SU-DHL-6 (cell line): Measurements from ENCODE around the gene ASTE1.
"Not testable (repeated sequence)": the region's sequence is repeated elsewhere in the genome, so short reads cannot be mapped to it uniquely, and the experiment has no call there.

Source experiments
- H2AFZ ChIP-seq: fragments of 200-600 bp; sonication (generic); 2 replicates; pipeline ENCODE4 v1.6.1; 2014; ENCODE audit warnings: low read depth, mild to moderate bottlenecking, moderate library complexity, mixed read lengths, antibody characterized with exemption, low read length; ENCODE audit not compliant: severe bottlenecking
- H3F3A ChIP-seq: fragments of 200-600 bp; shearing (Covaris generic); 2 replicates; pipeline ENCODE4 v1.6.0; 2016; ENCODE audit warnings: antibody characterized with exemption, mild to moderate bottlenecking; ENCODE audit not compliant: insufficient read depth
- H3K27ac ChIP-seq: fragments of 200-600 bp; sonication (generic); 2 replicates; pipeline ENCODE4 v1.5.1; 2016; ENCODE audit warnings: low read depth, mild to moderate bottlenecking, low read length, moderate library complexity, mixed read lengths
- H3K27me3 ChIP-seq: fragments of 200-600 bp; sonication (generic), shearing (Covaris generic); 2 replicates; pipeline ENCODE4 v1.6.0; 2014; ENCODE audit warnings: mild to moderate bottlenecking, low read length
- H3K36me3 ChIP-seq: fragments of 200-600 bp; sonication (generic); 2 replicates; pipeline ENCODE4 v1.6.1; 2014; ENCODE audit warnings: mild to moderate bottlenecking, low read length, mixed read lengths
- H3K4me2 ChIP-seq: fragments of 300-600, 200-600 bp; shearing (Covaris generic), sonication (generic); 2 replicates; pipeline ENCODE4 v1.6.0; 2014; ENCODE audit warnings: low read length, low read depth, mild to moderate bottlenecking; ENCODE audit not compliant: poor library complexity, severe bottlenecking
- H3K4me3 ChIP-seq: fragments of 200-600 bp; sonication (generic); 2 replicates; pipeline ENCODE4 v1.5.1; 2014; ENCODE audit warnings: antibody characterized with exemption, low read length, mild to moderate bottlenecking, mixed read lengths; ENCODE audit not compliant: insufficient read depth, poor library complexity, severe bottlenecking
- H3K79me2 ChIP-seq: fragments of 200-600 bp; sonication (generic); 2 replicates; pipeline ENCODE4 v1.6.1; 2014; ENCODE audit warnings: mild to moderate bottlenecking, low read length, moderate library complexity; ENCODE audit not compliant: insufficient read depth
- H3K9ac ChIP-seq: fragments of 200-600 bp; sonication (generic); 2 replicates; pipeline ENCODE4 v1.7.0; 2014; ENCODE audit warnings: mild to moderate bottlenecking, low read length
- H3K9me2 ChIP-seq: fragments of 200-600 bp; sonication (generic); replicated peaks from 2 replicates; pipeline ENCODE4 v1.6.1; 2014; ENCODE audit warnings: low read length; ENCODE audit not compliant: insufficient read depth
- H3K9me3 ChIP-seq: fragments of 200-600 bp; sonication (generic); 2 replicates; pipeline ENCODE4 v1.6.1; 2014; ENCODE audit warnings: low read length, mixed read lengths; ENCODE audit not compliant: insufficient read depth
- H4K20me1 ChIP-seq: fragments of 200-600 bp; sonication (generic); 2 replicates; pipeline ENCODE4 v1.6.1; 2014; ENCODE audit warnings: low read depth, mild to moderate bottlenecking, antibody characterized with exemption, low read length, moderate library complexity, mixed read lengths
- CTCF ChIP-seq: fragments of 200-600 bp; sonication (generic); IDR thresholded peaks from one replicate; pipeline ENCODE4 v1.5.1; 2017; ENCODE audit warnings: antibody characterized with exemption, mild to moderate bottlenecking, low read length, moderate library complexity; ENCODE audit not compliant: insufficient read depth, poor library complexity, severe bottlenecking
- EZH2phosphoT487 ChIP-seq: fragments of 200-600 bp; sonication (generic), shearing (Covaris generic); conservative IDR thresholded peaks from 2 replicates; pipeline ENCODE4 v1.6.1; 2018; ENCODE audit warnings: mild to moderate bottlenecking, antibody characterized with exemption, low read length, moderate library complexity, mixed read lengths

Gene ASTE1

DNA sequence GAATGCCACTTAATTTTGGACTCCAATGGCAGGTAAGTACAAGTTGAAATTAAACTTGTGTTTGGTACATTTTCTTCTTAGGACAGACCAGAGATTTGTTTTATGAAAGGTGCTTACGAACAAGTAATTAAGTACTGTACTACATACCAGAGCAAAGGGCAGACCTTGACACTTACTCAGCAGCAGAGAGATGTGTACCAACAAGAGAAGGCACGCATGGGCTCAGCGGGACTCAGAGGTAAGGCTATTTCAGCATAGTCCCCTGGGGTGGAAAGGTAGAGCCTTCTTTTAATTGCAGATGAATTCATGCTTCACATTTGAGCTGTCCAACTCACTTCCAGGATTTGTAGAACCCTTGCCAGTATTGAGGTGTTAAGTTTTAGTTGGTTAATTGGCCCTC lies 51.4 kb downstream of the ASTE1 start:
- TF ChIP-seq EZH2phosphoT487: no peak
- TF ChIP-seq CTCF: no peak

DNA sequence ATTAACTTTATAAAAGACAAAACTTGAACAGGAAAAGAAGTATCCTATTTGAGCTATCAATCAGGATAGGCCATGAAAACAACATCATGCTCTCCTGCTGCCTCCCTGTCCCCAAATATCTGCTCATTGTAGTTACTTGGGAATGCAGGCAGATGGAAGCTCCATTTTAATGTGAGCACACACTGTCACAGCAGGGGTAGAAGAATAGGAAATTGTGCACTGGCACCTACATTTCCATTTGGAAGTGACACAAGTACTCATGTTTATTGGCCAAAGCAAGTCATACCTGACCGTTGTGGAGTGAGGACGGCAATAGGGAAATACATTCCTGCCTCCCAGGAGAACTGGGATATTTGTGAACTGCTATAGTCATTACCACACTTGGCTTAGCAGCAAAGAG lies 52.4 kb downstream of the ASTE1 start:
- Histone ChIP-seq H2AFZ (no peak overlapping the region), H3F3A (no peaks in the 10 kb centered on the region), H3K9me2 (no peaks in the 10 kb centered on the region), H3K9me3 (no peaks in the 10 kb centered on the region), H3K9ac (no peak overlapping the region), H4K20me1 (no peaks in the 10 kb centered on the region), H3K27me3 (no peaks in the 10 kb centered on the region), H3K4me2 (no peak overlapping the region), H3K4me3 (no peak overlapping the region), H3K27ac (no peak overlapping the region), H3K36me3 (0 out of 2 replicates have a peak, but pooled peaks cover 6% of the 10 kb centered on the region), H3K79me2 (no peaks in the 10 kb centered on the region)
- TF ChIP-seq CTCF (no peak), EZH2phosphoT487 (no peak)

More for the DNA sequence above, 51.4 kb downstream of the ASTE1 start:
- no peaks in the 10 kb centered on the region for H3F3A ChIP-seq
- no peaks in the 10 kb centered on the region for H3K9me3 ChIP-seq
- no peaks in the 10 kb centered on the region for H4K20me1 ChIP-seq
- no peak overlapping the region for H3K9ac ChIP-seq
- no peaks in the 10 kb centered on the region for H3K9me2 ChIP-seq
- no peaks in the 10 kb centered on the region for H3K79me2 ChIP-seq
- H2AFZ ChIP-seq: no peak overlapping the region
- H3K27me3 ChIP-seq: no peaks in the 10 kb centered on the region
- H3K4me3 ChIP-seq: no peak overlapping the region
- no peak overlapping the region for H3K4me2 ChIP-seq
- H3K27ac ChIP-seq: no peak overlapping the region
- H3K36me3 ChIP-seq: 0 out of 2 replicates have a peak, but pooled peaks cover 6% of the 10 kb centered on the region

DNA sequence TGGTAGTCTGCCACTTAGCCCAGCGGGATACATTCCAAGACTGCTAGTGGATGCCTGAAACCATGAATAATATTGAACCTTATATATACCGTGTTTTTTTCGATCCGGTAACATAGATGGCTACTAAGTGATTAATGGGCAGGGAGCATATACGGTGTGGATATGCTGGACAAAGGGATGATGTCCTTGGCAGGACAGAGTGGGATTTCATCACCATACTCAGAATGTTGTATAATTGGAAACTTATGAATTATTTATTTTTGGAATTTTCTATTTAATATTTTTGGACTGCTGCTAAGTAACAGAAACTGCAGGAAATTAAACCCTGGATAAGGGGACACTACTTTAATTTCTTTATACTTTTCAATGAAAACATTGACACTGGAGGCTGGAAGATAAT lies 53.2 kb downstream of the ASTE1 start:
- H3F3A ChIP-seq: no peaks in the 10 kb centered on the region
- no peaks in the 10 kb centered on the region for H3K79me2 ChIP-seq
- 0 out of 2 replicates have a peak, but pooled peaks cover 6% of the 10 kb centered on the region for H3K36me3 ChIP-seq
- TF ChIP-seq EZH2phosphoT487 (no peak), CTCF (no peak)
- no peak overlapping the region for H3K4me3 ChIP-seq
- H2AFZ ChIP-seq: no peak overlapping the region
- no peak overlapping the region for H3K9ac ChIP-seq
- H3K9me3 ChIP-seq: no peaks in the 10 kb centered on the region
- H3K9me2 ChIP-seq: no peaks in the 10 kb centered on the region
- no peaks in the 10 kb centered on the region for H4K20me1 ChIP-seq
- no peak overlapping the region for H3K27ac ChIP-seq
- H3K4me2 ChIP-seq: no peak overlapping the region
- H3K27me3 ChIP-seq: no peaks in the 10 kb centered on the region

DNA sequence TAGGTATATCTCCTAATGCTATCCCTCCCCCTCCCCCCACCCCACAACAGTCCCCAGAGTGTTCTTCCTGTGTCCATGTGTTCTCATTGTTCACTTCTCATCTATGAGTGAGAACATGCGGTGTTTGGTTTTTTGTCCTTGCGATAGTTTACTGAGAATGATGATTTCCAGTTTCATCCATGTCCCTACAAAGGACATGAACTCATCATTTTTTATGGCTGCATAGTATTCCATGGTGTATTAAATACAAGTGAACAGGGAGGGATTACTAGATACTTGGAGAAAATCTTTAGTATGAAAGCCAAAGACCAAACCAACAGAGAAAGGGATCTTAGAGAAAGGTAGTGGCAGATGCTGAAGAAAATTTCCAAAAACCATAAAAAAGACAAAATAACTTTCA lies 54.0 kb downstream of the ASTE1 start:
- H3K36me3 ChIP-seq: not testable (repeated sequence)

More for the DNA sequence above, 54.0 kb downstream of the ASTE1 start:
- not testable (repeated sequence) for H3K4me3 ChIP-seq, H2AFZ ChIP-seq, H3F3A ChIP-seq, H3K4me2 ChIP-seq, H3K27ac ChIP-seq, H3K79me2 ChIP-seq, H3K27me3 ChIP-seq, H4K20me1 ChIP-seq, H3K9me3 ChIP-seq, H3K9me2 ChIP-seq, H3K9ac ChIP-seq
